Stimulated activated CD4-positive, alpha-beta T cell treated with anti-CD3 and anti-CD28 coated beads, TNF-alpha, amount 100 ng/mL, for 48 hours (primary cell): Measurements from ENCODE around the gene RBM41.

Experiments used
- DNase-seq, 3 donors: peaks; one replicate each; pipeline ENCODE4 v3.0.0-alpha.2; 2020; ENCODE audit warnings: low read depth in 3 of 3

RBM41 gene

GRCh38 chrX:107029752-107030151, 88.9 kb downstream of the RBM41 start:
- no peak for DNase-seq

- DNase-seq: no peak
Measured at GRCh38 chrX:107025545-107025944, 93.1 kb downstream of the RBM41 start.

GRCh38 chrX:107014936-107015335, 103.7 kb downstream of the RBM41 start:
- no peak for DNase-seq
